Umbilical cord (tissue), 2 donors: ENCODE measurements around the gene DHRS3. TPM values are rescaled to one million over a fixed set of nuclear protein-coding genes. Genes with fewer than 3 reads are reported as not detected.

ENCODE experiments used
- DNase-seq: peaks from one replicate; pipeline ENCODE4 v3.0.0-alpha.2; 2015; ENCODE audit warnings: low spot score
- total RNA-seq: library from RNA; depleted of rRNA; stranded (reverse); fragments of >200 nt; gene quantifications from one replicate; pipeline ENCODE4 v1.2.3, GENCODE V29; 2014; ENCODE audit warnings: low replicate concordance; ENCODE audit not compliant: insufficient read depth

The DHRS3 gene
- total RNA-seq, 1 donor from 2014 or later: 107 TPM

DNA sequence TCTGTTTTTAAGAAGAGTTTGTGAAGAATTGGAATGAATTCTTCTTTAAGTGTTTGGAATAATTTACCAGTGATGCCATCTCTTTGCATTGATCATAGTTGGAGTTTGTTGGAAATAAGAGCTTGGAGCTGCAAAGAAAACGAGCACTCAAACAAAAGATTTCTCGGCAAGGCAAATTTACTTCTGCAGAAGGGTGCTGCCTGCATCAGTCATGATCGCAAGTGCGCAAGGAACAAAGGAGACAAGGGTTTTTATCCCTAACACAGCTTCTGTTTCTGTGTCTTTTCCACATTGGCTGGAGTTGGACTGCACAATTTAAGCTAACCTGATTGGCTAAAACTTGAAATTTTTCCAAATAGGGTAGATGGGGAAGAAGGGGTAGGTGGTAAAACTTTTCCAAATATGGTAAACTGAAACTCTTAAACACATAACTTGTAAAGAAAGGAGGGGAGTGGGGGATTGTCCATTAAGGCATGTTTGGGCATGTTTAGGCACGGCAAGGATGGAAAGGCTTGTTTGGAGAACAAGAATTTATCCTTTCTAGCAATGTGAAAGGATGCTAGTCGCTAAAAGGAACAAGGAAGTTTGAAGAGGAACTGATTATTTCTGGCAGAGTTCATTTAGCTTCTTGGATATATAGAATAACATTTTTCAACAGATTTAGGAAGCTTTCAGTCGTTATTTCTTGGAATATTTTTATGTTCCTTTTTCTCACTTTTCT, 22.4 kb upstream of the DHRS3 start:
- DNase-seq: no peak

DNA sequence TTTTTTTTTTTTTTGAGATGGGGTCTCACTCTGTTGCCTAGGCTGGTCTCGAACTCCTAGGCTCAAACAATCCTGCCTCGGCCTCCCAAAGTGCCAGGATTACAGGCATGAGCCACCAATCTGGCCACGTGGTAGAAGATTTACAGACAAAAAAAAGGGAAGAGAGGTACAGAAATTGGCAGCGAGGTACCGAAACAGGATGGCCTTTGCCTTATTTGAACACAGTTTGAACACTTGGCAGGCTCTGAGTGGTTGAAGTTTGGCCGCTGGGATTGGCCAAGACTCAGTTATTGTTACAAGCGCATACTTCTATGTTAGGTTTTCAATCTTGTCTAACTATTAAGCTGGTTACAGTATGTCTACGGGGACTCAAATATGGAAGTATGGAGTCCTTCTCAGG, 19.7 kb upstream of the DHRS3 start:
- DNase-seq: no peak

DNA sequence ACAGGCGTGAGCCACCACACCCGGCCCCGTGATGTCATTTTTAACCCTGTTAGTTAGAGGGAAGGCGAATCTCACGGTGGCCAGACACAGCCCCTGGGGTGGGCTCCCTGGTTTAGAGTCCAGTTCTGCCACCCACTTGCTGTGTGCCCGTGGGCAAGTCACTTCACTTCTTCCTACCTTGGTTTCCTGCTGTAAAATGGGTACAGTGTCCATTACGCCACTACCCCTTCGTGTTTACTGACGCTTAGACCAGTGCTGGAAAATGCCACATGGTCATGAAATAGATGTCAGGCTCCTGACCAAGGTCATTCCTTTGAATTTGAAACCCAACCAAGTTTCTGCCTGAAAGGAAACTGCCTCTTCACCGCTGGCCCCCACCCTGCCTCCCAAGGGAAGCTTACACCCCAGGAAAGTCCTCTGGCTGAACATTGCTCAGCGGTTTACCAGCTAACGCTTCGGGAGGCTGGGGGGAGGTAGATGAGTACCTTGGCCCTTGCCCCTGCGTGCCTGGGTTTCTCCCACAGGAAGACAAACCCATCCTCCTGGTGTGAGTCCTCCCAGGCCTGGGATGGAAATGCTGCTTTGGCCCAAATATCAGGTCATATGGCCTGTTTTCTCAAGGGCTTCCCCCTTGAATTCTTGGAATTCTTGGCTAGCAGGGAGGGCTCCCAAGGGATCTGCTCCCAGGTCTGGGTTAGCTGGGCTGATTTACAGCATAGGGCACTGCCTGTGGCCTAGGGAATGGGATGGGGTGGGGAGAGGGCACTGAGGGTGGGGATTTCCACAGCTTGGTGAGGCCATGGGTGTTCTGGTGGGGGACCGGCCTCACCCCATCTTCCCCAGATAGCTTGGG, 18.3 kb upstream of the DHRS3 start:
- peak; percentile 42 for DNase-seq

DNA sequence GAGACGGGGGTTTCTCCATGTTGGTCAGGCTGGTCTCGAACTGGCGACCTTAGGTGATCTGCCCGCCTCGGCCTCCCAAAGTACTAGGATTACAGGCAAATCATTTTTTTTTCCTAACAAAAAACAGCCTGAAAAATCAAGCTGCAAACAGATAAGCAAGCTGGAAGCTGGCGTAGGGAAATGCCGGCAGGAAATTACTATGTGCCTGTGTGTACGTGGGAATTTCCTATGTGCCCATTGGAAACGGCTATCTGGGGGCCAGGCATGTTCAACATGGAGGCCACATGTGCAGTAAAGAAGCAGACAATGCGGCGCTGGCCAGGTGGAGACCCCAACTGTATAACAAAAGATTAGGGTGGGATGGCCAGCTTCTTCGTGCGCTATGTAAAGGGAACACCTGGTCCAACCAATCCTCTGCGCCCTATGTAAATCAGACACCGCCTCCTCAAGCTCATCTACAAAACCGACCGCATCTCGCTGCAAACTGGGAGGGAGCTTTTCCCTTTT, 16.7 kb upstream of the DHRS3 start:
- no peak for DNase-seq

DNA sequence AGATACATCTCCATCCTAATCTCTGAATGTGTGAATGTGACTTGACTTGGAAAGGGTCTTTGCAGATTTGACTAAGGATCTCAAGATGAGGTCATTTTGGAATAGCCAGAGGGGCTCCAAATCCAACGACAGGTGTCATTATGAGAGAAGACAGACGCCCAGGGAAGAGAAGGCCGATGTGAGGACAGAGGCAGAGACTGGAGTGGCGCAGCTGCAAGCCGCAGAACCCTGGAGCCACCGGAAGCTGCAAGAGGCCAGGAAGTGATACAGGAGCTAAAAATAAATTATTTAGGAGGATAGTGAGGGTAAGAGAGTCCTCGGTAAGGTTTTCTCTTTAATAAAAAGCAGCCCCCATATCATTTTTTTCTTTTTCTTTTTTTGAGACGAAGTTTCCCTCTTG, 16.1 kb upstream of the DHRS3 start:
- no peak for DNase-seq

DNA sequence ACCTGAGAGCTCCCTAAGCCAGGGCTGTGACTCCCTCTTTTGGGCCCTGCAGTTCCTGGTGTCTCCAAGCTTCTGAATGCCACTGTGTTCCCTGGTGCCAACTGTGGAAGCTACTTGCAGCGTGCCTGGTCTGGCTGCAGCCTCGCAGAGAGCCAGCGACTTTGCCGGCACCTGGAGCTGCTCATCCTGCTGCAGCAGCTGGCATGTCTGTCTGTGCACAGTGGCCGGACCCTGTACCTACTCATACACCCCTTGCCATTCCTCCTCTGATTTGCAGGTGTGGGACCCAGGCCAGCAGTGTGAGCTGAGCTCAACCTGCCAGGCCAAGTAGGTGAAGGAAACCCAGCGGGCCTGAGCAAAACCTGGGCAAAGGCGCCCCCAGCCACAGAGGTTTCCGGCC, 13.6 kb upstream of the DHRS3 start:
- no peak for DNase-seq

DNA sequence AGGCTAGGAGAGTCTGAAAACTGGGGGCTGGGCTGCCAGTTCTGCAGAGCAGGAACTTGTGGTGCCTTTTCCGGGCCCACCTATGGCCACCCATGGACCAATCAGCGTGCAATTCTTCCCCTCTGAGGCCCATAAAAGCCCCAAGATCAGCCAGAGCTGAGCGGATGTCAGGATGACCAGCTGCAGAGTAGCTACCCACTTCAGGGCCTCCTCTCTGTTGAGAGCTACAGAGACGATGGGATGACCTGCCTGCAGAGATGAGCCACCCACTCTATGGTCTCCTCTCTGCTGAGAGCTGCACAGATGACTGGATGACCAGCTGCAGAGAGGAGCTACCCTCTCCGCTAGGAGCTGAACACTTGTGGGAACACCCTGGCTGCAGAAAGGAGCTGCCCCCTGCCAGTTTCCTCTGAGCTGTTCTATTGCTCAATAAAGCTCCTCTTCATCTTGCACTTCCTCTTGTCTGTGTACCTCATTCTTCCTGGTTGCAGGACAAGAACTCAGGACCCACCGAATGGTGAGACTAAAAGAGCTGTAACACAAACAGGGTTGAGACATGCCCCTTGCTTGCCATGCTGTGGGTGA, 13.0 kb upstream of the DHRS3 start:
- no peak for DNase-seq

DNA sequence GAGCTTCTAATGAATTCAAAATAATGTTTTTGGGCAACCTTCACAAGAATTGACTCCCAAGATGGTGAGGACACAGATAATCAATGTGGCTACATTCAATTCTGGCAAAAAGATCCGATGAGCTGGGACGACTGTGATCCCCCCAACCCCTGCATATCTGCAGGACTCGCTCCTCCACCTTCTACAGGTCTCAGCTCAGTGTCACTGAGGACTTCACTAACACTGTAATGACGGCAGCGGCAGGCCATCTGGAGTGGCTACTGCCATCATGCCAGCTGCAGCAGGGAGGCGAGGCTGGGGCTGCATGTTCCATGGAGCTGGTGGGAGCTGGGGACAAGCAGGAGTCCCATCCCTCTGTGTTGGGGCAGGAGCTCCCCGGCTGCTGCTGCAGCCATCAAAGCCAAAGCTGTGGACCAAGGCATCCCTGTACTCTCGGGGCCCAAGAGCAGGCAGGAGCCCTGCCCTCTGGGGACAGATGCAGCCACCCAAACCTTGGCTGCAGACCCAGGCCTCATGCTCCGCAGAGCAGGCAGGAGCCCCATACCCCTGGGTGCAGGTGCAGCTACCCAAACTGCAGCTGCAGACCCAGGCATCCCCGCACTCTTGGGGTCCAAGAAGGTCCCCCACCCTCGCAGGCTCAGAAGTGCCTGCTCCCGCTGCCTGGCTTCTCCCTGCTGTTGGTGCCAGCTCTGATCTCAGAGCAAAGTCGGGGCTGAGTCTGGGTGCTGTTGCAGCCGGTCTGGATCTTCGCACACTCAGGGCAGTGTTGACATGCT, 12.2 kb upstream of the DHRS3 start:
- DNase-seq: no peak

DNA sequence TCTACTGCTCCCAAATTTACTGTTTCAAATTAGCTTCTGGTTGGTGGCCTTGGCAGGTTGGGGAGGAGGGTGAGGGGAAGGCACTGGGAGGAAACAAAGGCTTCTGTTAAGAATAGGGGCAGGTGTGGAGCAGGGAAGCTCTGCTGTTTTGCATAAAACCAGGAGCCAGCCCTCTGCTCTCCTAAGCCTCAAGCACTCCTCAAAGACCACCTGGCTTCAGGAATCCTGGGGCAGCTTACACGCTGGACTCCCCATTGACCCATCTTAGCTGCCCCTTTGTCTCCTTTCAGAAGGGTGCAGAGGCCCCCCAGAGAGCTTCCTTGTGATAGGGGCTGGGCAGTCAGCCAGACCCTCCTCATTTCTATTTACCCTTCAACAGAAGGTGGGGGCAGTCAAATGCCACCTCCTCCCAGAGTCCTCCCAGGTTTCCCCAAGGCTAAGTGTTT, 11.5 kb upstream of the DHRS3 start:
- no peak for DNase-seq

DNA sequence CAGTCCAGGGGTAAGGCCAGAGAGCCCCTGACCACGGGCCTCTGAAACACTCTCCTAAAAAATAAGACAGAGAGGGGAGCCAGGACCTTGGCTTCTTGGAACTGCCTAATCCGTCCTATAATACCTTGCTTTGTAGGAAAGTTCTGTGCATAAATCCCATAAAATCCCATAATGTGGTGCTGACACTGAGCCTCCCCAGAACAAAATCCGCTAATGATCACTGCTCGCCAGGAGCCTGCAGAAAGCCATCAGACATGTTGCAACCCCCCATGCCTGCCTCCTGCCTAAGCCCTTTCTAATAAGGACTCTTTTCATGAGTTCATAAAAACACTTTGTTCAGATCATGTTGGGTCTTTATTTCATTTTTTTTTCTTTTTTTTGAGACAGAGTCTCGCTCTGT, 9.3 kb upstream of the DHRS3 start:
- DNase-seq: peak; percentile 91

DNA sequence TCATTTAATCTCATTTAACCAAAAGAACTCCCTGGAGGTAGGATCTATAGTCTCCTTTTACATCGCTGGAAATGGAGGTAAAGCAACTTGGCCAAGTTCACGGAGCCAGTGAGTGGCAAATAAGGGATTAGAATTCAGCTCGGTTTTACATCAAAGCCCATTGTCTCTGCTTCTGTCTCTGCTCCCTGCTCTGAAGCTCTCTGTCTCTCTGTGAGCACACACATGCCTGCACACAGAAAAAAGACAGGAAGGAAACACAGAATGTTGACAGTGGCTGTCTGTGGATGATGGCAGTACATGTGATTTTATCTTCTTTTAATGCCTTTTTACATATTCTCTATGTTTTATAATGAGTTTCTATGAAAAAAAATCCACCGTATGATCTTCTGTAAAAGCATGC, 8.9 kb upstream of the DHRS3 start:
- no peak for DNase-seq

DNA sequence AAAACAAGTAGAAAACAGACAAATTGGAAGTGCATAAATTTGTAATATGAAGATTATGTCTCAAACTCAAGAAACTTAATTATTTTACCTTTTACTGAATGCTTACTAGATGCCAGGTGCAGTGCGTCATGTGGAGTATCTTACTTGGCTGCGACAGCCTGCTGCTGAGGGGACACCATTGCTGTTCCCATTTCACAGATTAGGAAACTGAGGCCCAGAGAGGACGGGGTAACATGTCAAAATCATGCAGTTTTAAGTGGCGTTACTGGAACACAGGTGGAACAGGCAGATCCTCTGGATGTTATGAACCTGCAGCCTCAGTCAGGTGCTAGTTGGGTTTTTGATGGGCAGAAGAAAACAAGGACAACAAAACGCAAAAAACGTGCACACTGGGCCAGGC, 7.3 kb upstream of the DHRS3 start:
- DNase-seq: no peak

DNA sequence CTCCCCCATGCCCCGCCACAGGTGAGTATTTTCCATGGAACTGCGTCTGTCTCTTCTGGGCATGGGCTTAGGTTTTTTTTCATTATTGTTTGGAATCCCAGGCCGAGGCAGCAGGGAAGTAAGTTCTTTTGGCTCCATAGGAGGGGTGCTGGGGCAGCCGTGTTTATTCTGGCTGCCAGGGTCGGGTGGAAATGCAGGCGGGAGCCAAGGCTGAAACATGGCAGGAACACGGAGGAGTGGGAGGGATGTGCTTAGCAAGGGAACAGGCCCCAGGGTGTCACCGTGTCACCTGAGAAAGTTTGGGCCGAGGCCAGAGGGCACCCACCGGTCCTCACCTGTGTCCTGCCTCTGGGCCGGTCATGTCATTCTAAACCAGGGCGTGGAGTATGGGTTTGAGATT, 4.5 kb upstream of the DHRS3 start:
- no peak for DNase-seq

DNA sequence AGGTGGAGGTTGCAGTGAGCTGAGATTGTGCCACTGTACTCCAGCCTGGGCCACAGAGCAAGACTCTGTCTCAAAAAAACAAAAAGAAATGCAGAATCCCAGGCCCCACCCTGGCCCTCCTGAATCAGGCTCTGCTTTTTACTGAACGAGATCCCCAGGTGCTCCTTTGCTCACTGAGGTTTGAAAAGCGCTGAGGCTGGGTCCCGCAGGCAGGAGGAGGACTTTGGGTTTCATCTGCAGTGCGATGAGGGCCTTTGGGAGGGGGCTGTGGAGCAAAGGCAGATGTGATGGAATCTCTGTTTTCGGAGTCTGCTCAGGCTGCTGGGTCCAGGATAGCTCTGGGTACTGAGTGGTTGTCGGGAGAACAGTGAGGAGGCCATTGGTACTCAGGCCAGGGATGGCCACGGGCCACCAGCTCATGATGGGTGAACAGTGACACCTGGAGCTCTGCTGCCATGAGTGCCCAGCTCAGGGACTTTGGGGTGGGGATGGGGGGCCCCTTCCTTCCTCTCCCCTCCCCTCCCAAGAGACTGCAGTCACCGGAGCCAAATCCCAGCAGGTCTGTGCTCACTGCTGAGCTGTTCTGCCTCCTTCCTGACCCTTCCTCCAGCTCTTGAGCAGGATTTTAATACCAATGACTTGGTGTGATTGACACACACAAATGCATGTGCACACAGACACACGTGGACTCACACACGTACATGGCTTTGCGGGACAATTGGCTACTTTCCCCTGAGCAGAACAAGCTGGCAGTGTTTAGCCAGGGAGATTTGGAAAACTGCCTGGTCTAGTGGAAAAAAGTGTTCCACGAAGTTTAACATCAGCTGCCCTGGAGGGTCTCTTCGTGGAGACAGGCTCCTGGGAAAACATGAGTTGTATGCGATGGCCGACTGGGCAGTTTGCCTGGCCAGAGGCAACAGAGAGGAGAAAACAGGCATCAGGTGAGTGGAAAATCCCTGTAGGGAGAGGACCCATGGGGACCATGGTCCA, 3.6 kb upstream of the DHRS3 start:
- DNase-seq: peak; percentile 73

DNA sequence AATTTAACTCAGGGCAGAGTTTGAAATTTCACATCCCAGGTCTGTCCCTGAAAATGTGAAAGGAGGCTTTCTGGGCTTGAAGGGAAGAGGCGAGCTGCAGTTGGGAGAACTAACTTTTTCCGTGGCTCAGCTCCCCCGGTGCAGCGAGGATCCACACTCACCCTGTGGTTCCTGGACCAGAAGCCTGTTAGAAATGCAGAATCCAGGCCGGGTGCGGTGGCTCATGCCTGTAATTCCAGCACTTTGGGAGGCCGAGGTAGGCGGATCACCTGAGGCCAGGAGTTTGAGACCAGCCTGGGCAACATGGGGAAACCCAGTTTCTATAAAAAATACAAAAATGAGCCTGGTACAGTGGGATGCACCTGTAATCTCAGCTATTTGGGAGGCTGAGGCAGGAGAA, 2.9 kb upstream of the DHRS3 start:
- no peak for DNase-seq

DNA sequence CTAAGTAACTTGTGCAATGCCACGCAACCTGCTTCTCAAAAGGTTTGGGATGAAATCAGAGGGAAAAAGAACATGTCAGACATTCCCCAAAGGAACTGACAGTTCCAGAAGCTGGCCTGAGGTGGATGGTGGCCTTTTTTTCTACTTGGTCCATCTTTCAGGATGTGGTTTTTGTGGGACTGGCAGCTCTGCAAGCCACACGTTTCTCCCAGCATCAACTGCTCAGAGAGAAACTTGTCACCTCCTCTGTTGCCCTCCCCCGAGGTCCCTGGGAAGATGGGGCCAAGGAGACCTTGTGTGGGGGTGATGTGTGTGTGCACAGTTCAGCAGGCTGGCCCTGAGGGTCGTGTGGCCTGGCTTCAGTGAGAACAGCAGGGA, 2.5 kb upstream of the DHRS3 start:
- DNase-seq: no peak

DNA sequence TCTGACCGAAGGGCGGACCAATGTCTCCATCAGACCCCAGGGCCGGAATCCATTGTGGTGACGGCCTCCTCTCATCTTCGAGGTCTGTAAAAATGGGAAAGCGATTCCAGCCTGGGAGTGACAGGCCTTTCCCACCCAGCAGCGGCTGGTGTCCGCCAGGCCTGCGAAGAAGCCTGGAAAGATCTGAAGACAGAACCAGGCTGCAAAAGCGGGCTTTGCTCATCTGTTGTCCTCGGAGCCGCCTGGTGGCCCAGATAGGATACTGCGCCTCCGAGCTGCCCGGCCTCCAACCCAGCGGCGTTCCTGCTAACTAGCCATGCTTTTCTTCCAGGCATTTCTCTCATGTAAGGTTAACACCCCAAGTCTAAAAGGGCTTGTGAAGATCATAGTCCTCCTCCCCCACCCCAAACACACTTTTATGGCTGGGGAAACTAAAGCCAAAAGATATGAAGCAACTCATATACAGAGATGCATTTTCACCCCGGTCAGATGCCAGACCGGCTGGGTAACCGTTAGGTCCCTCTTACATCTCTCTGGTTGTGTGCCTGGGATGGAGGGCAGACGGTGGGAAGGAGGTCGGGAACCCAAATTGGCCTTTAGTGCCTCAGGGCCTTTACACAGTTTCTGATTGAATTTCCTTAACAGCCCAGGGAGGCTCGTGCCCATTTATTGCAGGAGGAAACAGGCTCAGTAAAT, 1.9 kb upstream of the DHRS3 start:
- DNase-seq: peak; percentile 92

DNA sequence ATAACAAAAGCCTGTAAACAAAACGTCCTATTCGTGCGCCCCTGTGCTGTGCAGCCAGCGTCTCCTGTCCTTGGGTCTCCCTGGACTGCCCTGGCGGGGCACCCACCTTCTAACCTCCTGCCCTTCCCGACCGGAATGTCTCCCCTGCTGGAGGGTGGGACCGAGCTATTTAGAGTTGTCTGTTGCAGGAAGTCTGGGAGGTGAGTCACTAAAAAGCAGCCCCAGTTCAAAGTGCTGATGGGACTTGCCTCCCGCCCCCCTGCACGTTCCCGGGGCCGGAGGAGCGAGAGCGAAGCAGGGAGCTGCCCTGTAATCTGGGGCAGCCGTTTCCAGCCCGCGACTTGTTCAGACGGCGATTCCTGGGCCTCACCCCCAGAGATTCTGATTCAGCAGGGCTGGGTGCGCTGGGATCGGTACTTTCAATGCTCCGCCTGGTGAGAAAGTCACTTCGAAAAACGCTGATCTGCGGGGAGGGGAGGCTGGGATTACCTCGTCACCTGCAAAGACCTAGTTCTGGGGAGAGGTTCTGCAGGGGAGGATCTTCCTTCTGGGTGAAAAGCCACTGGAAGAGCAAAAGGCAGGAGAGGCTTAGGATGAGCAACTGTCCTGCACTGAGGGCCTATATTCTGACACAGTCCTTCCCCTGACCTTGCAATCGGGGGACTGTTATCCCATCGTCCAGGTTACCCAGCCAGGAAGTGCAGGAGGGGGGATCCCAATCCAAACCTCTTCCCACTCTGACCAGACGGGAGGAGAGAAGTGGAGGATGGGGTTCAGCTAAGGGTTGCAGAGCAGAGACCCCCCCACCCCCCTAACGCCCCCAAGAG, 1.2 kb upstream of the DHRS3 start:
- DNase-seq: peak; percentile 96

DNA sequence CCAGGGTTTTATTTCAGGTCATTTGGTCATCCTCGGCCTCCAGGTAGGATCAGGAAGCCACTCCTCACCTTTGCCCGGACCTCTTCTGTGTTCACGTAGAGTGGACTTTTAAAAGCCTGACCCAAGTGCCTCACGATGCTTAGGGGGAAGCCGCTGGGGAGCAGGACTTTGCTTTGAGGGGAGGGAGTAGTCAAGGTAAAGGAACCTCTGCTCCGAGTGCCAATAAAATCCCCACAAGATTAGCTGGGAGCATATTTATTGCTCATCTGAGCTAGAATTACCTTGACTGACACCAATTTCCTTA, 603 bp upstream of the DHRS3 start:
- DNase-seq: no peak
